NCI-H146 treated with DMSO at 0.1 percent for 48 hours (cell line): Measurements from ENCODE around the gene CIAO2B.

ENCODE experiments used
- DNase-seq: peaks from one replicate; lab custom pipeline; 2025; ENCODE audit not compliant: unreplicated experiment; lab: John Stamatoyannopoulos, UW

CIAO2B gene

GRCh38 chr16:66920924-66921680 is 13.1 kb downstream of the CIAO2B start:
- DNase-seq: no peak

DNA sequence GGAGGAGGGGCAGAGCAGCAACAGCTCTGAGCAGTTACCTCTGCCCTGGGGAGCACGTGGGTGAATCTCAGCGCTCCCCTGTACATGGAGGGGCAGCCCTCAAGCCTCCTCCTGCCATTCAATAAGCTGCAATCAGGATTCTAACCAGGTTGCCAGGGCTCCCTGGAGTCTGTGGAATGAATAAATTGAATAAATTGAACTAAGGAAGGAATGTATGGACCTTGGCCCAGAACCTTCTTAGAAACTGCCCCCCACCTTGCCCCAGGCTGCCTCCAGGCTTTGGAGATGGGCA is 14.0 kb downstream of the CIAO2B start:
- DNase-seq: no peak

DNA sequence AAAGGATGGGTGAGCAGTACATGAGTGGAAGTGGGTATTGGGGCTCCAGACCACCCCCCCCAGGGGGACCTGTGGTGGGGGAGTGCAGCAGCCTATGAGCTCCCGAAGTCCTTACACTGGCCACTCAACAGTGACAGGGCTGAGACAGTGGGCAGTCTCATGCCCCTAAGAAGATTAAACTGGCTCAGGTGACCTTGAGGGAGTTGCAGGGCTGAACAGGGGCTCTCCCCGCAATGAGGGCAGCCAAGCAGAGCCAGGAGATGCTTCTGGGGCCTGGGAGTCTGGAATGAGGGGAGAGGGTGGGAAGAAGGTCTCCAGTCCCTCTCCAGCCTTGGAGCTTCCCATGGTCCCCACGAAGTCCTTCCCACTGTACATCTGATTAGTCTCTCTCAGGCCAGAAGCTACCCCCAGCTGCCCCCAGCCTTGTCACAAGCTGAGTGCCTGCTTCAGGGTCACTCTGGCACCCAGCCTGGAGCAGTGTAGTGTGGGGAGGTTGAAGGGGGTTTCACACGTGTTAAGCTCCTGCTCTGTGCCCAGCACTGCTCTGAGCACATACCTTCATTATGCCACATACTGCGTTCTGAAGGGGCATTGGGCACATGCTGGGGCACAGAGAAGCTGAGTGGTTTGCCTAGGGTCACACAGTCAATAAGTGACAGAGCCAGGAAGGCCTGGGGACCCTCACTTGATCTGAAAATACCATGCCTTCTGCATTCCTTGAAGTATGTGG is 14.5 kb downstream of the CIAO2B start:
- DNase-seq: no peak

DNA sequence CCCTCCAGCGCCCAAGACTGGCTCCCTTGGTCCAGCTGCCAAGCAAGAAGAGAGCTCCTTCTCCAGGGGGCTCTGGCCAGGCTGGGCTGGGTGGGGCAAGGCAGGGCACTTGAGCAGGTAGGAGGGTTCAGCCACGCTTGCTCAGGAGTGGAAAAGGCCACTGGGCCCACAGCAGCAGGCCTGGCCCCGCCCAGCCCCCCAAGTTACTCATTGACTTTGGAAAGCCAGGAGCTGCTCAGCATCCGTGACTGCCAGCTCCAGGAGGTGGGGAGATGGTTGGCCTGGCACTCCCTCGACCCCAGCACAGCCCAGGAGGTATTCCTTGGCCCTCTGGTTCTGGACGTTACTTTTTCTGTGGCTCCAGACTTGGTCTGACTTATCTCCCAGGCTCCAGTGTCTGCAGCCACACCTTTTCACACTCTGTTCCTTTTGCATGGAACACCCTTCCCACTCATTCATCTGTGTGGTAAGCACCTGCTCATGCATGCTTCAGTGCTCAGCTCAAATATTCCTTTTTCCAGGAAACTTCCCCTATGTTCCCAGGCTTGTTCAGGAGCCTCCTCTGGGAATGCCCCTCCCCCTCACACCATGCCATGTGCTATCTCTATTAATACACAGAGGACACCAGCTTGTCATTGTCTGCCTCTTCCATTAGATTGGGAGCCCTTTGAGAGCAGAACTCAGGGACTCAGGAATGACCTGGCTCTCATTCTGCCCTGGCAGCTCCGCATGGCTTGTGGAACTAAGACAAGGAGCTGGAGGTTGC is 15.2 kb downstream of the CIAO2B start, which contains the start of gene CDH16:
TSS of gene CDH16 (minus strand) at position 83 of the 766 bp plus-strand sequence. CDS start 820 bp downstream, outside the sequence.
- no peak for DNase-seq

DNA sequence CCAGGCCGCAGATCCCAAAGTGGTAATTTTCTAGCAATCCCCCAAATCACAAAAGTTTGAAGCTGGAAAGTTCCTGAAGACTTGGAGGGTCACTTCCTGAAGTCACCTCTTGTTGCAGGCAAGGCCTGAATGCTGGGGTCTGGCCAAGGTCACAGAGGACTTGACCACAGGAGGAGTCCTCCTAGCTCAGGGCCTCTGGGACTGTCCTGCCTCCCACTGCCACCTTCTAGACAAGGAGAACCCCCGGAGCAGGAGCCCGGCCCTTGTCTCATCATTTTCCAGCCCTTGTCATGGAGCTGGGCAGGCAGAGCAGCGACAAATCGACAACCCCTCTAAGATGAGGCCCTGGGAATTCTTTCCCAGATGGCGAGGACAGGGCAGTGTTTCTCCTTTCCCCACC is 15.8 kb downstream of the CIAO2B start:
- no peak for DNase-seq

GRCh38 chr16:66917741-66918140 is 16.5 kb downstream of the CIAO2B start:
- DNase-seq: no peak

GRCh38 chr16:66916518-66916917 is 17.7 kb downstream of the CIAO2B start:
- no peak for DNase-seq

DNA sequence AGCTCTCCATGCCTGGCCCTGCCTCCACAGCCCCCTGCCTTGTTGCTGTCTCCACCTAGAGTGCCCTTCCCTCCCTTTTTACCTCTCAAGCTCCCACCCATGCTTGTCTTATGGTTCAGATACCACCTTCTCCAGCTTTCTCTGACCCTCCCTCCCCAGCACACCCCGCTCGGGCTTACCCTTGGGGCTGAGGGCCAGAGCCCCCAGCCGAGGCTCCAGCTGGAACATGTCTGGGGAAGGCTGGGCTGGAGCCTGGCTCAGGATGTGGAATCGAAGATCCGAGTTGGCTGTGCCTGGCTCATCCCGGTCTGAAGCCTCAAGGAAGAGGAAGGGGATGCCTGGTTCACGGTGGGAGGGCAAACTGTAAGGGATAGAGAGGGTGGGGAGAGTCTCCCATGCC is 19.2 kb downstream of the CIAO2B start:
- DNase-seq: no peak

GRCh38 chr16:66914541-66914940 is 19.7 kb downstream of the CIAO2B start:
- no peak for DNase-seq

DNA sequence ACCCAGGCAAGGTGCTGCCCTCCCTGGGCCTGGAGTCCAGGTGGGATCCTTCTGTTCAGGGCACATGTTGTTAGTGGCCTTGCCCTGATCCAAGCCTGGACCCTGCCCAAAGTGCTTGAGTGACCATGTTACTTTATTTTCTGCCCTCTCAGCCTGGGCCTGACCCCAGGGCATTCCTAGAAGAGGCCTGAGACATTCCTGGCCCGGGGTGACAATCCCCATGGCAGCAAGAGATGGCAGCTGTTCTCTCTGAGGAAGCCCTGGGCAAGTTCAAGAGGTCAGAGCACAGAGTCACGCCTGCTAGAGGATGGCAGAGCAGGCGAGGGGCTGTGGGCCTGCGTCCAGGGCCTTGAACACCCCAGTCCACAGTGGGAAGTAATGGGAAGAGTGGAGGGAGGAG is 20.5 kb downstream of the CIAO2B start:
- no peak for DNase-seq

GRCh38 chr16:66913081-66913480 is 21.1 kb downstream of the CIAO2B start:
- DNase-seq: no peak

GRCh38 chr16:66911801-66912200 is 22.4 kb downstream of the CIAO2B start:
- DNase-seq: no peak

DNA sequence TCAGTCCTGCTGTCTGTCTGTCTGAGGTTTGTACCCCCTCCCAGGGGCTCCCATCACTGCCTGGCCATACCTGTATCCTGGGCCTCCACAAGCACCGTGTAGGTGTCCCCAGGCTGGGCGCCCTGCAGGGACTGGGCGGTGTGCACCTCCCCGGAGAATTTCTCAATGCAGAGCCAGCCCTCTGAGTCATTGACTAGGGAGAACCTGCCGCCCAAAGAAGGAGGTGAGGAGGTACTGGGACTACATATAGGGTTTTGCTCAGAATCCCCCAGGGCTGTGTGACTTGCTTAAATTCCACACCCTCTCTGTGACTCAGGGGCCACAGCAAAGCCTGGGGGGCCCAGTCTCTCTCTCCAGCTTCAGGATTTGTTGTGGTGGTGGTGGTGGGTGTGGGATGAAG is 23.1 kb downstream of the CIAO2B start:
- DNase-seq: no peak

GRCh38 chr16:66910175-66910940 is 23.8 kb downstream of the CIAO2B start:
- no peak for DNase-seq

DNA sequence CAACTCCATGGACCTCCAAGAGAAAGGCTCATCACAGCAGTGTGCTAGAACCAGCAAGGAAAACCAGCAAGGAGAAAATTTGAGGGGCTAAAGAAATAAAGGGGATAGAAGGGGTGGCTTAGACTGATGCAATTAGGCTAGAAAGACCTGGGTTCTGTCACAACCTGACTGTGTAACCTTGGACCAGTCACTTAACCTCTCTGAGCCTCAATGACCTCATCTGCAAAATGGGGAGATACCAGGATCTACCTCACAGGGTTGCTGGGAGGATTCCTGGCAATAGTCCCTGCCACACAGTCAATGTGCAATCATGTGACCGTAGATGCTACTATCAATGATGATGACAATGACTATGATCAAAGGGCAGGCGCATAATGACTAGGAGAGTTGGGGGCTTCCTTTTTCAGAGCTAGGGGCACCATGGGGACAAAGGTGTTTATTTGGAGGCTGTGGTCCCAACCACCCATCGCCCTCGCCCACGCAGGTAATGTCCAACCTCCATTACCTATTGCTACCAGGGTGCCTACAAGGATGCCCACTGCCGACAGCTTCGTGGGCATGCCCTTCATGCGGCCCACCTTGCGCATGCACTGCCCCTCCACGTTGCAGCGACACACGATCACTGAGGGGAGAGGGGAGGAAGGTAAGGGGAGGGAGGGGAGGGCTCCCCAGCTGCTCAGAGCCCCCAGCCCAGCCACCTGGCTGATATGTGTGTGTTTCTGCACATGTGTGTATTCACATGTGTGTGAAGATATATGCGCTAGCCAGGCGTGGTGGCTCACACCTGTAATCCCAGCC is 25.2 kb downstream of the CIAO2B start:
- no peak for DNase-seq

- DNase-seq: no peak
These were observed 26.1 kb downstream of the CIAO2B start for GRCh38 chr16:66908116-66908515.

- no peak for DNase-seq
These were observed 27.0 kb downstream of the CIAO2B start for GRCh38 chr16:66906916-66907836.

- no peak for DNase-seq
These were observed 28.3 kb downstream of the CIAO2B start for GRCh38 chr16:66905633-66906539.
